Lung (tissue), 12 donors: ENCODE results near the gene HMOX1. TPM values are rescaled to one million over a fixed set of nuclear protein-coding genes. Genes with fewer than 3 reads are reported as not detected.
"Not testable (repeated sequence)": the region's sequence is repeated elsewhere in the genome, so short reads cannot be mapped to it uniquely, and the experiment has no call there.

Experiments
- ATAC-seq: fragments of 200-7000 bp; cut with Tn5 transposase; one replicate; pipeline ENCODE4 v1.9.1; 2020; ENCODE audit warnings: moderate number of reproducible peaks; ENCODE audit not compliant: insufficient read depth, low FRiP score
- DNase-seq, 3 donors: peaks; one replicate each; pipeline ENCODE4 v3.0.0-alpha.2; 2013 to 2017
- H3K27ac ChIP-seq, 2 donors: one replicate each; pipeline ENCODE4 v1.5.1; 2013; ENCODE audit warnings: mild to moderate bottlenecking in 2 of 2, moderate library complexity in 2 of 2, control low read depth in 1 of 2, inconsistent platforms in 1 of 2, low read depth in 1 of 2, low read length in 1 of 2
- H3K27me3 ChIP-seq, 3 donors: one replicate each; pipeline ENCODE4 v1.5.1; 2013; ENCODE audit warnings: low read length in 2 of 3; ENCODE audit not compliant: control insufficient read depth in 3 of 3, insufficient read depth in 3 of 3
- H3K36me3 ChIP-seq, 4 donors: one replicate each; pipeline ENCODE4 v1.5.1; 2013; ENCODE audit warnings: low read length in 4 of 4, mild to moderate bottlenecking in 1 of 4, moderate library complexity in 1 of 4; ENCODE audit not compliant: control insufficient read depth in 4 of 4, insufficient read depth in 4 of 4
- H3K4me1 ChIP-seq, 5 donors: one replicate each; pipeline ENCODE4 v1.5.1; 2013; ENCODE audit warnings: low read length in 5 of 5, mild to moderate bottlenecking in 2 of 5, moderate library complexity in 1 of 5; ENCODE audit not compliant: control insufficient read depth in 5 of 5, insufficient read depth in 5 of 5
- H3K4me3 ChIP-seq: one replicate; pipeline ENCODE4 v1.5.1; 2013; ENCODE audit warnings: mild to moderate bottlenecking, control low read depth, moderate library complexity
- H3K9ac ChIP-seq, 2 donors: one replicate each; pipeline ENCODE4 v1.5.1; 2013; ENCODE audit warnings: low read length in 2 of 2, control low read depth in 1 of 2; ENCODE audit not compliant: insufficient read depth in 1 of 2
- H3K9me3 ChIP-seq, 4 donors: one replicate each; pipeline ENCODE4 v1.5.1; 2013; ENCODE audit warnings: low read length in 3 of 4, mild to moderate bottlenecking in 1 of 4, moderate library complexity in 1 of 4; ENCODE audit not compliant: control insufficient read depth in 4 of 4, insufficient read depth in 3 of 4
- WGBS, 2 donors: extraction: QIAGEN DNeasy Blood & Tissue Kit; methylation state at CpG; one replicate each; pipeline ENCODE4 v1.1.7; 2013; 5-methylcytosine and 5-hydroxymethylcytosine counted together
- polyA plus RNA-seq, 2 donors: library from polyadenylated mRNA; stranded (reverse); fragments of 200-250 nt; gene quantifications; one replicate each; pipeline ENCODE4 v1.2.1, GENCODE V29; 2013
- total RNA-seq, 2 donors: library from RNA; depleted of rRNA in 1 of 2; stranded (reverse); fragments of >200 nt in 1 of 2; gene quantifications; one replicate each; pipeline ENCODE4 v1.2.1, GENCODE V29; 2014 to 2021
- TF ChIP-seq, protein P1 (sequence below): IDR thresholded peaks from 2 replicates; pipeline ENCODE4 v1.5.1; 2012; ENCODE audit warnings: mild to moderate bottlenecking; ENCODE audit errors: control extremely low read depth, extremely low read depth
- donor health status: control.
- donor health status: control.
- donor health status: Bipolar disorder and iron deficiency.
- donor health status: healthy.
- donor health status: DM: yes; HTN: yes; CAD: no.

Gene HMOX1
- total and polyA plus RNA-seq, 4 donors, result 59.9 to 930 (median 135) TPM

- DNase-seq (no peak), ATAC-seq (no peak)
- no peaks in the 10 kb centered on the region for H3K9me3 ChIP-seq
- H3K4me3 ChIP-seq, result no peak overlapping the region
- 90 to 93% methylated on average over 11 of the region's 11 CpGs for WGBS, 2 donors
- no peak overlapping the region for H3K9ac ChIP-seq
- TF ChIP-seq, protein P1, sequence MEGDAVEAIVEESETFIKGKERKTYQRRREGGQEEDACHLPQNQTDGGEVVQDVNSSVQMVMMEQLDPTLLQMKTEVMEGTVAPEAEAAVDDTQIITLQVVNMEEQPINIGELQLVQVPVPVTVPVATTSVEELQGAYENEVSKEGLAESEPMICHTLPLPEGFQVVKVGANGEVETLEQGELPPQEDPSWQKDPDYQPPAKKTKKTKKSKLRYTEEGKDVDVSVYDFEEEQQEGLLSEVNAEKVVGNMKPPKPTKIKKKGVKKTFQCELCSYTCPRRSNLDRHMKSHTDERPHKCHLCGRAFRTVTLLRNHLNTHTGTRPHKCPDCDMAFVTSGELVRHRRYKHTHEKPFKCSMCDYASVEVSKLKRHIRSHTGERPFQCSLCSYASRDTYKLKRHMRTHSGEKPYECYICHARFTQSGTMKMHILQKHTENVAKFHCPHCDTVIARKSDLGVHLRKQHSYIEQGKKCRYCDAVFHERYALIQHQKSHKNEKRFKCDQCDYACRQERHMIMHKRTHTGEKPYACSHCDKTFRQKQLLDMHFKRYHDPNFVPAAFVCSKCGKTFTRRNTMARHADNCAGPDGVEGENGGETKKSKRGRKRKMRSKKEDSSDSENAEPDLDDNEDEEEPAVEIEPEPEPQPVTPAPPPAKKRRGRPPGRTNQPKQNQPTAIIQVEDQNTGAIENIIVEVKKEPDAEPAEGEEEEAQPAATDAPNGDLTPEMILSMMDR, result no peak
- no peak overlapping the region for H3K27ac ChIP-seq
- peaks cover 0 to 6% (median 0%) of the 10 kb centered on the region in 5 donors for H3K4me1 ChIP-seq
- H3K36me3 ChIP-seq, result no peaks in the 10 kb centered on the region
- no peaks in the 10 kb centered on the region for H3K27me3 ChIP-seq
These were observed 17.3 kb upstream of the HMOX1 start for GRCh38 chr22:35363566-35364086.

- not testable (repeated sequence) for ATAC-seq, H3K27ac ChIP-seq, H3K4me1 ChIP-seq, H3K4me3 ChIP-seq, H3K27me3 ChIP-seq, H3K9ac ChIP-seq, H3K9me3 ChIP-seq, H3K36me3 ChIP-seq
- peak in 2 of 3 donors; percentile 32 to 45 for DNase-seq
- WGBS, 2 donors, result 64 to 67% methylated on average over 7 of the region's 7 CpGs
These were observed 16.7 kb upstream of the HMOX1 start for GRCh38 chr22:35364230-35364629.

GRCh38 chr22:35367331-35367886 is 13.5 kb upstream of the HMOX1 start:
- TF ChIP-seq, protein P1, result no peak
- no peak overlapping the region for H3K27ac ChIP-seq
- WGBS, 2 donors, result 33 to 59% methylated on average over 9 of the region's 9 CpGs
- no peak overlapping the region for H3K4me3 ChIP-seq
- no peaks in the 10 kb centered on the region for H3K9me3 ChIP-seq
- ATAC-seq (no peak), DNase-seq (peak in 2 of 3 donors; percentile 28 to 39)
- H3K9ac ChIP-seq, result no peak overlapping the region
- H3K27me3 ChIP-seq, result no peaks in the 10 kb centered on the region
- no peaks in the 10 kb centered on the region for H3K36me3 ChIP-seq
- peaks cover 0 to 10% (median 2%) of the 10 kb centered on the region in 5 donors for H3K4me1 ChIP-seq

- ATAC-seq (no peak), DNase-seq (no peak)
- H3K4me3 ChIP-seq, result no peak overlapping the region
- no peaks in the 10 kb centered on the region for H3K9me3 ChIP-seq
- TF ChIP-seq, protein P1, result no peak
- H3K9ac ChIP-seq, result no peak overlapping the region
- no peaks in the 10 kb centered on the region for H3K27me3 ChIP-seq
- no peaks in the 10 kb centered on the region for H3K36me3 ChIP-seq
- peaks cover 0 to 10% (median 2%) of the 10 kb centered on the region in 5 donors for H3K4me1 ChIP-seq
- 84 to 89% methylated on average over 5 to 6 of the region's 6 CpGs for WGBS, 2 donors
- H3K27ac ChIP-seq, result no peak overlapping the region
These were observed 12.5 kb upstream of the HMOX1 start for GRCh38 chr22:35368386-35368785.
